Measurements from ENCODE around the gene TBC1D25.

Gene TBC1D25

GRCh38 chrX:48600226-48600625 is 60.7 kb downstream of the TBC1D25 start:
- no peak for DNase-seq

GRCh38 chrX:48601741-48602394 is 62.4 kb downstream of the TBC1D25 start:
- DNase-seq = no peak

GRCh38 chrX:48604701-48605100 is 65.2 kb downstream of the TBC1D25 start:
- DNase-seq = no peak

GRCh38 chrX:48606091-48606490 is 66.6 kb downstream of the TBC1D25 start:
- no peak for DNase-seq

GRCh38 chrX:48611703-48612102 is 72.2 kb downstream of the TBC1D25 start:
- DNase-seq = no peak
